HepG2 (cell line): ENCODE data around the gene UCP3. TPM values are rescaled to one million over a fixed set of nuclear protein-coding genes. Genes with fewer than 3 reads are reported as not detected.

Experiments used
- HNF4A ChIP-seq: sonication (generic); formaldehyde crosslinking; IDR thresholded peaks from 2 replicates; pipeline ENCODE4 v1.4.0; 2020; ENCODE audit warnings: missing genetic modification reagents
- MAZ ChIP-seq, 2 experiments: sonication (generic) in 1 of 2; formaldehyde crosslinking in 1 of 2; IDR thresholded peaks; 2 replicates each; pipeline versions ENCODE4 v1.5.0 to v1.6.1; 2012 to 2020; ENCODE audit warnings: low read depth in 2 of 2, mild to moderate bottlenecking in 2 of 2, borderline replicate concordance in 1 of 2, improper control_type of control experiment in 1 of 2, low read length in 1 of 2, missing genetic modification reagents in 1 of 2, moderate library complexity in 1 of 2
- MED8 ChIP-seq: sonication (generic); formaldehyde crosslinking; IDR thresholded peaks from 2 replicates; pipeline ENCODE4 v1.8.1; 2023; ENCODE audit warnings: mild to moderate bottlenecking, missing genetic modification reagents; ENCODE audit not compliant: insufficient replicate concordance
- MEIS1 ChIP-seq: sonication (generic); formaldehyde crosslinking; IDR thresholded peaks from 2 replicates; pipeline ENCODE4 v1.9.0; 2021; ENCODE audit warnings: mild to moderate bottlenecking, missing genetic modification reagents, moderate library complexity, borderline replicate concordance
- MTA1 ChIP-seq: sonication (generic); formaldehyde crosslinking; IDR thresholded peaks from 2 replicates; pipeline ENCODE4 v1.4.0; 2020; ENCODE audit warnings: missing genetic modification reagents, mild to moderate bottlenecking, borderline replicate concordance
- PAF1 ChIP-seq: IDR thresholded peaks from 2 replicates; pipeline ENCODE4 v1.6.1; 2016; ENCODE audit warnings: missing genetic modification reagents, missing compliant biosample characterization
- PAX8 ChIP-seq: sonication (generic); formaldehyde crosslinking; IDR thresholded peaks from 2 replicates; pipeline ENCODE4 v1.8.0; 2022; ENCODE audit warnings: mild to moderate bottlenecking, missing genetic modification reagents, borderline replicate concordance
- SRY ChIP-seq: sonication (generic); formaldehyde crosslinking; IDR thresholded peaks from 2 replicates; pipeline ENCODE4 v1.8.0; 2022; ENCODE audit warnings: mild to moderate bottlenecking, missing genetic modification reagents
- TBP ChIP-seq: sonication (generic); formaldehyde crosslinking; IDR thresholded peaks from 2 replicates; pipeline ENCODE4 v1.5.0; 2020; ENCODE audit warnings: missing genetic modification reagents
- ZNF253 ChIP-seq: sonication (generic); formaldehyde crosslinking; IDR thresholded peaks from 2 replicates; pipeline ENCODE4 v1.8.0; 2022; ENCODE audit warnings: mild to moderate bottlenecking, missing genetic modification reagents, borderline replicate concordance
- ZNF660 ChIP-seq: sonication (generic); formaldehyde crosslinking; IDR thresholded peaks from 2 replicates; pipeline ENCODE4 v1.5.1; 2020; ENCODE audit warnings: mild to moderate bottlenecking, low read depth, missing genetic modification reagents, borderline replicate concordance
- ZNF713 ChIP-seq: sonication (generic); formaldehyde crosslinking; IDR thresholded peaks from 2 replicates; pipeline ENCODE4 v1.4.0; 2020; ENCODE audit warnings: mild to moderate bottlenecking, missing genetic modification reagents
- ZNF747 ChIP-seq: sonication (generic); formaldehyde crosslinking; IDR thresholded peaks from 2 replicates; pipeline ENCODE4 v1.8.1; 2023; ENCODE audit warnings: missing genetic modification reagents, mild to moderate bottlenecking, borderline replicate concordance
- polyA plus RNA-seq, 8 experiments: library from polyadenylated mRNA; depleted of rRNA in 3 of 8; stranded (reverse) in 7 of 8; unstranded in 1 of 8; fragments of >200 nt; fragmentation: Illumina TruSeq in 4 of 8; extraction: Trizol in 4 of 8; gene quantifications; 2 replicates each; pipeline versions ENCODE4 v1.2.1 to v1.2.3, GENCODE V29; 2011 to 2016; ENCODE audit warnings: low read depth in 4 of 8, missing spikeins in 1 of 8, mixed read lengths in 1 of 8; ENCODE audit not compliant: insufficient read depth in 1 of 8
- total RNA-seq, 5 experiments: library from RNA; depleted of rRNA; stranded (reverse); fragments of >200 nt; fragmentation: Illumina TruSeq; extraction: Trizol; gene quantifications; 2 replicates each; pipeline ENCODE4 v1.2.3, GENCODE V29; 2016; ENCODE audit warnings: low read depth in 1 of 5
- TF ChIP-seq, protein P1 (sequence below): IDR thresholded peaks from 2 replicates; pipeline ENCODE4 v1.6.1; 2016; ENCODE audit warnings: mild to moderate bottlenecking
- TF ChIP-seq, protein P2 (sequence below): sonication (generic); formaldehyde crosslinking; IDR thresholded peaks from 2 replicates; pipeline ENCODE4 v1.4.0; 2020; ENCODE audit warnings: mild to moderate bottlenecking, missing genetic modification reagents
- TF ChIP-seq, protein P3 (sequence below): sonication (generic); formaldehyde crosslinking; IDR thresholded peaks from 2 replicates; pipeline ENCODE4 v1.4.0; 2020; ENCODE audit warnings: mild to moderate bottlenecking, missing genetic modification reagents
- TF ChIP-seq, protein P4 (sequence below): fragments of 450-650 bp; IDR thresholded peaks from 2 replicates; pipeline ENCODE4 v1.6.1; 2017

UCP3 gene
- total and polyA plus RNA-seq, 2 of the 13 experiments (the other 11 are each of a cell fraction or from before 2014, with no cell fraction given), result 0.37 TPM; not detected in 1

DNA sequence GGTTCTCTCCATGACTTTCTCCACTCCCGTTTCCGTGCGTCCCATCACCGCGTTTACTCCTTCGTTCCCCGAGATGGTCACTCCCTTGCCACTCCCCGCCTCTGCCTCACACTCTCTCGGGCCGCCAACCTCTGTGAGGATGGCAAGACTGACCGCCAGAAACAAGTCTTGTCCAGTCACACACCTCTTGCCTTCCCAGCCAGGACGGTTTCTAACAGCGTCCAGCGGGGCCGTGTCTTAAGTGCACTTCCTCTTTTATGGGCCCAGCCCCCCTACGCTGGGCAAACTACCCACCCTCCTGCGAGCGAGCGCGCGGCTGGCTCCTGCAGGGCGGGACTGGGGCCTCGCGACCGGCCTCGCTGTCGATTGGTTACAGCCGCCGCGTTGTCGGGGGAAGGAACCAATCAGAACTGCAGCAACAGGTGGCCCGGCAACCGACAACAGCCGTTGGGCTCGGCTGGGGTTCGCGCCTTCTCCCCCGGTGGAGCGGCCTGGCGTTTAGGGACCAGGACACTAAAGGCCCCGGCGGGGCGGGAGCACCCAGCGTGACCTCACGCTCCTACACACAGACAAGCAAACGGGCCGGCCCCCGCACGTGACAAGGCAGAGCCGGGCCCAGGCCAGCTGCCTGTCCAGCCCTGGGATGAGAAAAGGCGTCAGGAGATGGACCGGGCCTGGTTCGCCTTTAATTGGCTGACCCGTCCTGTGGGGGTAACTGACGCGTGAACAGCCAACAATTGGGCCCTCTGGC is 25.7 kb downstream of the UCP3 start (continued):
- TF ChIP-seq MTA1 (CRISPR knock-in tag) (peak; percentile 73; the same call in 1 of the 2 replicates), PAX8 (CRISPR knock-in tag) (no peak), ZNF253 (CRISPR knock-in tag) (peak; percentile 67; the same call in 1 of the 2 replicates), ZNF713 (CRISPR knock-in tag) (no peak), MED8 (CRISPR knock-in tag) (peak; percentile 60), HNF4A (CRISPR knock-in tag) (peak; percentile 27), SRY (CRISPR knock-in tag) (peak; percentile 73; the same call in 1 of the 2 replicates), MEIS1 (peak; percentile 91), PAF1 (CRISPR knock-in tag) (no peak), TBP (0 out of 2 replicates have a peak, but pooled peaks have one; percentile 48), ZNF660 (CRISPR knock-in tag) (peak; percentile 21; the same call in 1 of the 2 replicates), ZNF747 (CRISPR knock-in tag) (peak; percentile 76; the same call in 1 of the 2 replicates), MAZ (IDR thresholded peaks at IDR 0.05; ENCODE audit: borderline replicate concordance, low read depth, low read length) (no peak), MAZ (CRISPR knock-in tag; IDR thresholded peaks at IDR 0.05; ENCODE audit: low read depth) (peak; percentile 73)
- TF ChIP-seq, protein P1, sequence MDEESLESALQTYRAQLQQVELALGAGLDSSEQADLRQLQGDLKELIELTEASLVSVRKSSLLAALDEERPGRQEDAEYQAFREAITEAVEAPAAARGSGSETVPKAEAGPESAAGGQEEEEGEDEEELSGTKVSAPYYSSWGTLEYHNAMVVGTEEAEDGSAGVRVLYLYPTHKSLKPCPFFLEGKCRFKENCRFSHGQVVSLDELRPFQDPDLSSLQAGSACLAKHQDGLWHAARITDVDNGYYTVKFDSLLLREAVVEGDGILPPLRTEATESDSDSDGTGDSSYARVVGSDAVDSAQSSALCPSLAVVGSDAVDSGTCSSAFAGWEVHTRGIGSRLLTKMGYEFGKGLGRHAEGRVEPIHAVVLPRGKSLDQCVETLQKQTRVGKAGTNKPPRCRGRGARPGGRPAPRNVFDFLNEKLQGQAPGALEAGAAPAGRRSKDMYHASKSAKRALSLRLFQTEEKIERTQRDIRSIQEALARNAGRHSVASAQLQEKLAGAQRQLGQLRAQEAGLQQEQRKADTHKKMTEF (CRISPR knock-in tag), result peak; percentile 86
- TF ChIP-seq, protein P2, sequence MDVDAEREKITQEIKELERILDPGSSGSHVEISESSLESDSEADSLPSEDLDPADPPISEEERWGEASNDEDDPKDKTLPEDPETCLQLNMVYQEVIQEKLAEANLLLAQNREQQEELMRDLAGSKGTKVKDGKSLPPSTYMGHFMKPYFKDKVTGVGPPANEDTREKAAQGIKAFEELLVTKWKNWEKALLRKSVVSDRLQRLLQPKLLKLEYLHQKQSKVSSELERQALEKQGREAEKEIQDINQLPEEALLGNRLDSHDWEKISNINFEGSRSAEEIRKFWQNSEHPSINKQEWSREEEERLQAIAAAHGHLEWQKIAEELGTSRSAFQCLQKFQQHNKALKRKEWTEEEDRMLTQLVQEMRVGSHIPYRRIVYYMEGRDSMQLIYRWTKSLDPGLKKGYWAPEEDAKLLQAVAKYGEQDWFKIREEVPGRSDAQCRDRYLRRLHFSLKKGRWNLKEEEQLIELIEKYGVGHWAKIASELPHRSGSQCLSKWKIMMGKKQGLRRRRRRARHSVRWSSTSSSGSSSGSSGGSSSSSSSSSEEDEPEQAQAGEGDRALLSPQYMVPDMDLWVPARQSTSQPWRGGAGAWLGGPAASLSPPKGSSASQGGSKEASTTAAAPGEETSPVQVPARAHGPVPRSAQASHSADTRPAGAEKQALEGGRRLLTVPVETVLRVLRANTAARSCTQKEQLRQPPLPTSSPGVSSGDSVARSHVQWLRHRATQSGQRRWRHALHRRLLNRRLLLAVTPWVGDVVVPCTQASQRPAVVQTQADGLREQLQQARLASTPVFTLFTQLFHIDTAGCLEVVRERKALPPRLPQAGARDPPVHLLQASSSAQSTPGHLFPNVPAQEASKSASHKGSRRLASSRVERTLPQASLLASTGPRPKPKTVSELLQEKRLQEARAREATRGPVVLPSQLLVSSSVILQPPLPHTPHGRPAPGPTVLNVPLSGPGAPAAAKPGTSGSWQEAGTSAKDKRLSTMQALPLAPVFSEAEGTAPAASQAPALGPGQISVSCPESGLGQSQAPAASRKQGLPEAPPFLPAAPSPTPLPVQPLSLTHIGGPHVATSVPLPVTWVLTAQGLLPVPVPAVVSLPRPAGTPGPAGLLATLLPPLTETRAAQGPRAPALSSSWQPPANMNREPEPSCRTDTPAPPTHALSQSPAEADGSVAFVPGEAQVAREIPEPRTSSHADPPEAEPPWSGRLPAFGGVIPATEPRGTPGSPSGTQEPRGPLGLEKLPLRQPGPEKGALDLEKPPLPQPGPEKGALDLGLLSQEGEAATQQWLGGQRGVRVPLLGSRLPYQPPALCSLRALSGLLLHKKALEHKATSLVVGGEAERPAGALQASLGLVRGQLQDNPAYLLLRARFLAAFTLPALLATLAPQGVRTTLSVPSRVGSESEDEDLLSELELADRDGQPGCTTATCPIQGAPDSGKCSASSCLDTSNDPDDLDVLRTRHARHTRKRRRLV (CRISPR knock-in tag), result peak; percentile 93
- TF ChIP-seq, protein P3, sequence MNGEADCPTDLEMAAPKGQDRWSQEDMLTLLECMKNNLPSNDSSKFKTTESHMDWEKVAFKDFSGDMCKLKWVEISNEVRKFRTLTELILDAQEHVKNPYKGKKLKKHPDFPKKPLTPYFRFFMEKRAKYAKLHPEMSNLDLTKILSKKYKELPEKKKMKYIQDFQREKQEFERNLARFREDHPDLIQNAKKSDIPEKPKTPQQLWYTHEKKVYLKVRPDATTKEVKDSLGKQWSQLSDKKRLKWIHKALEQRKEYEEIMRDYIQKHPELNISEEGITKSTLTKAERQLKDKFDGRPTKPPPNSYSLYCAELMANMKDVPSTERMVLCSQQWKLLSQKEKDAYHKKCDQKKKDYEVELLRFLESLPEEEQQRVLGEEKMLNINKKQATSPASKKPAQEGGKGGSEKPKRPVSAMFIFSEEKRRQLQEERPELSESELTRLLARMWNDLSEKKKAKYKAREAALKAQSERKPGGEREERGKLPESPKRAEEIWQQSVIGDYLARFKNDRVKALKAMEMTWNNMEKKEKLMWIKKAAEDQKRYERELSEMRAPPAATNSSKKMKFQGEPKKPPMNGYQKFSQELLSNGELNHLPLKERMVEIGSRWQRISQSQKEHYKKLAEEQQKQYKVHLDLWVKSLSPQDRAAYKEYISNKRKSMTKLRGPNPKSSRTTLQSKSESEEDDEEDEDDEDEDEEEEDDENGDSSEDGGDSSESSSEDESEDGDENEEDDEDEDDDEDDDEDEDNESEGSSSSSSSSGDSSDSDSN (CRISPR knock-in tag), result peak; percentile 68
- TF ChIP-seq, protein P4, sequence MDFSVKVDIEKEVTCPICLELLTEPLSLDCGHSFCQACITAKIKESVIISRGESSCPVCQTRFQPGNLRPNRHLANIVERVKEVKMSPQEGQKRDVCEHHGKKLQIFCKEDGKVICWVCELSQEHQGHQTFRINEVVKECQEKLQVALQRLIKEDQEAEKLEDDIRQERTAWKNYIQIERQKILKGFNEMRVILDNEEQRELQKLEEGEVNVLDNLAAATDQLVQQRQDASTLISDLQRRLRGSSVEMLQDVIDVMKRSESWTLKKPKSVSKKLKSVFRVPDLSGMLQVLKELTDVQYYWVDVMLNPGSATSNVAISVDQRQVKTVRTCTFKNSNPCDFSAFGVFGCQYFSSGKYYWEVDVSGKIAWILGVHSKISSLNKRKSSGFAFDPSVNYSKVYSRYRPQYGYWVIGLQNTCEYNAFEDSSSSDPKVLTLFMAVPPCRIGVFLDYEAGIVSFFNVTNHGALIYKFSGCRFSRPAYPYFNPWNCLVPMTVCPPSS, result no peak
